Amniotic stem cell (primary cell): ENCODE measurements around the gene TASOR.

Experiments
- DNase-seq: peaks from one replicate; lab custom pipeline; 2025; lab: John Stamatoyannopoulos, UW

TASOR gene

GRCh38 chr3:56688191-56688590 is 5.1 kb upstream of the TASOR start:
- no peak for DNase-seq

- DNase-seq = no peak
Observed at GRCh38 chr3:56684029-56684428, 964 bp upstream of the TASOR start.

GRCh38 chr3:56682462-56683121 is 473 bp downstream of the TASOR start:
- DNase-seq = peak; percentile 41

- DNase-seq = no peak
Observed at GRCh38 chr3:56681984-56682461, 1.0 kb downstream of the TASOR start.

GRCh38 chr3:56680054-56680580 is 2.9 kb downstream of the TASOR start:
- no peak for DNase-seq

GRCh38 chr3:56677286-56677685 is 5.8 kb downstream of the TASOR start:
- no peak for DNase-seq

- no peak for DNase-seq
Observed at GRCh38 chr3:56673781-56674457, 9.1 kb downstream of the TASOR start.

GRCh38 chr3:56667973-56668579 is 15.0 kb downstream of the TASOR start:
- no peak for DNase-seq

- DNase-seq = no peak
Observed at GRCh38 chr3:56664823-56665222, 18.2 kb downstream of the TASOR start.

GRCh38 chr3:56655709-56656108 is 27.4 kb downstream of the TASOR start:
- DNase-seq = no peak

- DNase-seq = no peak
Observed at GRCh38 chr3:56654460-56654859, 28.6 kb downstream of the TASOR start.

- no peak for DNase-seq
Observed at GRCh38 chr3:56645407-56645806, 37.7 kb downstream of the TASOR start.

GRCh38 chr3:56633602-56634535 is 49.2 kb downstream of the TASOR start:
- no peak for DNase-seq
